K562 (cell line): Measurements from ENCODE around the gene CYTH1. TPM values are rescaled to one million over a fixed set of nuclear protein-coding genes. Genes with fewer than 3 reads are reported as not detected.

Source experiments
- ATAC-seq: fragments of 200-7000 bp; cut with Tn5 transposase; 3 replicates; pipeline ENCODE4 v1.9.1; 2020; ENCODE audit warnings: moderate library complexity
- BruUV-seq: library from RNA; stranded (reverse); fragments of 400-500 nt; replicated peaks from 2 replicates; lab custom pipeline; 2021; lab: Mats Ljungman, UMichigan
- CTCF ChIA-PET: fragments of 300-600 bp; formaldehyde crosslinking; extraction: SDS; loops from one replicate; lab custom pipeline; 2021; ENCODE audit warnings: low intra/inter-chr PET ratio; lab: Yijun Ruan, JAX
- POLR2A ChIA-PET: fragments of 300-600, 350-650 bp; sonication (Branson Sonifier 250); formaldehyde crosslinking; extraction: SDS; loops from one replicate; lab custom pipeline; 2021; ENCODE audit warnings: antibody characterized with exemption, inconsistent platforms; lab: Yijun Ruan, JAX
- DNase-seq, 4 experiments: peaks; one replicate each; pipeline versions ENCODE4 v3.0.0 to v3.0.0-alpha.2; 2011 to 2018; ENCODE audit warnings: low spot score in 3 of 4, mixed read lengths in 3 of 4; ENCODE audit errors: extremely low read depth in 1 of 4
- FAIRE-seq: peaks from 2 replicates; lab custom pipeline; 2011; peaks lifted over from hg19 to GRCh38; lab: Jason Lieb, UNC
- H2AFZ ChIP-seq: 2 replicates; pipeline ENCODE4 v1.6.0; 2011; ENCODE audit warnings: low read depth, low read length, control low read depth, inconsistent platforms
- H3K27ac ChIP-seq: fragments of 200-600 bp; 3 replicates; pipeline ENCODE4 v1.8.0; 2011; ENCODE audit warnings: low read depth, mild to moderate bottlenecking, control low read depth, inconsistent platforms, low read length, moderate library complexity, mixed read lengths; ENCODE audit errors: extremely low read depth
- H3K27me3 ChIP-seq, 2 experiments: fragments of 300-600 bp in 1 of 2; 2 replicates in 1 of 2; 3 replicates in 1 of 2; pipeline versions ENCODE4 v1.6.0 to v1.8.0; 2011; ENCODE audit warnings: inconsistent platforms in 2 of 2, low read length in 2 of 2, mild to moderate bottlenecking in 1 of 2, mixed read lengths in 1 of 2, moderate library complexity in 1 of 2; ENCODE audit not compliant: control insufficient read depth in 2 of 2, insufficient read depth in 2 of 2
- H3K36me3 ChIP-seq: fragments of 300-600 bp; 3 replicates; pipeline ENCODE4 v1.8.0; 2011; ENCODE audit warnings: mild to moderate bottlenecking, low read length, inconsistent platforms; ENCODE audit not compliant: control insufficient read depth, insufficient read depth
- H3K4me1 ChIP-seq, 2 experiments: fragments of 200-600 bp in 1 of 2; replicated peaks in 1 of 2; 2 replicates in 1 of 2; 3 replicates in 1 of 2; pipeline versions ENCODE4 v1.5.1 to v1.8.0; 2011; ENCODE audit warnings: inconsistent platforms in 2 of 2, low read length in 2 of 2, mild to moderate bottlenecking in 1 of 2, mixed read lengths in 1 of 2, moderate library complexity in 1 of 2; ENCODE audit not compliant: control insufficient read depth in 2 of 2, insufficient read depth in 2 of 2
- H3K4me2 ChIP-seq: 2 replicates; pipeline ENCODE4 v1.6.1; 2011; ENCODE audit warnings: low read length, control low read depth, inconsistent platforms, mixed read lengths; ENCODE audit not compliant: insufficient read depth
- H3K4me3 ChIP-seq: fragments of 200-600 bp; sonication (generic), shearing (Covaris generic); 2 replicates; pipeline ENCODE4 v1.5.1; 2016; ENCODE audit warnings: control low read depth, inconsistent platforms
- H3K79me2 ChIP-seq: fragments of 200-600 bp; 3 replicates; pipeline ENCODE4 v1.8.0; 2011; ENCODE audit warnings: low read length, inconsistent platforms; ENCODE audit not compliant: control insufficient read depth, insufficient read depth
- H3K9ac ChIP-seq, 2 experiments: 2 replicates each; pipeline versions ENCODE4 v1.6.0 to v1.6.1; 2011; ENCODE audit warnings: low read depth in 2 of 2, low read length in 2 of 2, control low read depth in 1 of 2, inconsistent platforms in 1 of 2, mild to moderate bottlenecking in 1 of 2, mixed read lengths in 1 of 2; ENCODE audit not compliant: insufficient read depth in 1 of 2
- H3K9me1 ChIP-seq: one replicate; pipeline ENCODE4 v1.6.0; 2011; ENCODE audit warnings: inconsistent platforms, mild to moderate bottlenecking, low read length, moderate library complexity; ENCODE audit not compliant: control insufficient read depth, insufficient read depth
- H3K9me3 ChIP-seq: replicated peaks from 2 replicates; pipeline ENCODE4 v1.5.1; 2011; ENCODE audit warnings: low read depth, low read length, inconsistent platforms; ENCODE audit not compliant: control insufficient read depth, insufficient read depth
- H4K20me1 ChIP-seq: replicated peaks from 2 replicates; pipeline ENCODE4 v1.6.1; 2011; ENCODE audit warnings: low read length, inconsistent platforms, mixed read lengths; ENCODE audit not compliant: control insufficient read depth, insufficient read depth
- MXD1 ChIP-seq: fragments of 250-450 bp; sonication (Bioruptor Pico); IDR thresholded peaks from 2 replicates; pipeline ENCODE4 v1.8.0; 2021; ENCODE audit warnings: borderline replicate concordance, mild to moderate bottlenecking, moderate library complexity; ENCODE audit not compliant: poor library complexity, severe bottlenecking
- NFATC3 ChIP-seq: fragments of 450-650 bp; IDR thresholded peaks from 2 replicates; pipeline ENCODE4 v1.6.1; 2017; ENCODE audit warnings: mild to moderate bottlenecking
- SIRT6 ChIP-seq: IDR thresholded peaks from one replicate; pipeline ENCODE4 v1.6.1; 2012; ENCODE audit warnings: low read depth, mild to moderate bottlenecking, control low read depth, inconsistent platforms, low read length, moderate library complexity
- ZBTB49 ChIP-seq: sonication (generic); formaldehyde crosslinking; IDR thresholded peaks from 2 replicates; pipeline ENCODE4 v1.8.0; 2022; ENCODE audit warnings: missing genetic modification reagents, mild to moderate bottlenecking, borderline replicate concordance
- ZEB2 ChIP-seq: fragments of 450-650 bp; IDR thresholded peaks from 2 replicates; pipeline ENCODE4 v1.6.1; 2016
- ZNF695 ChIP-seq: fragments of 450-650 bp; formaldehyde crosslinking; IDR thresholded peaks from 2 replicates; pipeline ENCODE4 v1.4.0; 2020; ENCODE audit warnings: mild to moderate bottlenecking, moderate library complexity
- ZSCAN32 ChIP-seq: fragments of 450-650 bp; formaldehyde crosslinking; IDR thresholded peaks from 2 replicates; pipeline ENCODE4 v1.4.0; 2020; ENCODE audit warnings: mild to moderate bottlenecking, moderate library complexity
- WGBS: fragments of 100-300 bp; shearing (Covaris generic); methylation state at CpG from one replicate; pipeline ENCODE4 v1.1.6; 2016; ENCODE audit warnings: low coverage, mixed read lengths; ENCODE audit not compliant: insufficient coverage; ENCODE audit errors: missing lambda C conversion rate; 5-methylcytosine and 5-hydroxymethylcytosine counted together
- in situ Hi-C: fragments of 300-500 bp; cut with MboI; formaldehyde crosslinking; loops from 4 replicates; pipeline ENCODE4 v1.15.0; 2018; ENCODE audit warnings: inconsistent platforms, mixed read lengths
- intact Hi-C: fragments of 100-400 bp; cut with micrococcal nuclease; formaldehyde crosslinking; loops from 2 replicates; pipeline ENCODE4 v1.14.2; 2022
- polyA plus RNA-seq, 8 experiments: library from polyadenylated mRNA; depleted of rRNA in 4 of 8; stranded (reverse) in 5 of 8; unstranded in 3 of 8; fragments of >200 nt; fragmentation: Nextera tagmentation in 2 of 8; fragmentation: Illumina TruSeq in 1 of 8; extraction: Ambion mirVana in 2 of 8; extraction: Trizol in 1 of 8; gene quantifications; 2 replicates each; pipeline versions ENCODE4 v1.2.1 to v1.2.3, GENCODE V29; 2011 to 2014; ENCODE audit warnings: inconsistent platforms in 1 of 8, missing spikeins in 1 of 8
- total RNA-seq, 7 experiments: library from RNA; depleted of rRNA in 6 of 7; stranded (reverse); fragments of >200 nt in 6 of 7; fragmentation: Illumina TruSeq in 2 of 7; extraction: Trizol in 2 of 7; gene quantifications; 2 replicates each; pipeline versions ENCODE4 v1.2.1 to v1.2.3, GENCODE V29; 2011 to 2021; ENCODE audit warnings: low replicate concordance in 1 of 7

Gene CYTH1
- total and polyA plus RNA-seq, 9 of the 15 experiments (the other 6 are each of a cell fraction or from before 2014, with no cell fraction given), result 0.52 to 27.7 (median 16.8) TPM

DNA sequence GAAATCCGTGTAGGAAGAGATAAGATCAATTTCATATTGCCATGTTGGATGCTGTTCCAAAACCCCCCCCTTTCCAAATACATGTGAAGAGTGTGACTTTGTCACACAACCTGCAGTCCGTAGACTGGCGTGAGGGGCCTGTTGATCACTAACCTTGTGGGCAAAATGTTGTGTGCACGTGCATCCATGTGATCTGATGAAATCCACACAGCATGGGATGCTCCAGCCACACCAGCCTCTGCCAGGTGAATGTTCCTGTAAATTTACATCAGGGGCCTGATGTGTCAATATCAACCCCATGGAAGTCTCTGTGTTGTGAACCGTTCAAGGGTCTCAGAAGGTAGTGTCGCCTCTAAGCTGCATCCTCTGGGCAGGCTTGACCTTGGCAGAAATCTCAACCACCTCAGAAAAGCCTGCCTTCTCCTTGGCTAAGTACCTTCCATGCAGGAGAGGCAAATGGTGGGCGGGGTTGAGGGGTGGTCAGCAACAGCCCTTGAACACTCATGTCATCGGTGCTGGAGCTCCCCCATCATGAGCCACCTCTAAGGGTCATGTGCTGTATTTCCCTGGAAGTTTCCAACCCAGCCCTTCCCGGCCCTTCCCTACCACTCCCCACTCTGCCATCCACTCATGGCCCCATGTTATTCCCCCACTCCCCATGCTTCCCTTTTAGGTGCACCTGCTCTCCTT lies 126.7 kb downstream of the CYTH1 start:
- Histone ChIP-seq H3K27me3 (peaks cover 32 to 53% of the 10 kb centered on the region in 2 experiments), H3K4me3 (no peak overlapping the region), H4K20me1 (peaks cover 6% of the 10 kb centered on the region; the same call in 1 of the 2 replicates), H3K4me1 (no peaks in the 10 kb centered on the region; a peak in 1 of 5 replicates), H3K27ac (no peak overlapping the region), H2AFZ (no peak overlapping the region), H3K4me2 (no peak overlapping the region), H3K79me2 (no peaks in the 10 kb centered on the region), H3K9me1 (no peaks in the 10 kb centered on the region), H3K9me3 (no peaks in the 10 kb centered on the region), H3K9ac (no peak overlapping the region), H3K36me3 (no peaks in the 10 kb centered on the region)
- TF ChIP-seq ZBTB49, result no peak
- TF ChIP-seq ZSCAN32 (CRISPR knock-in tag), result no peak
- no peak for TF ChIP-seq ZNF695
- no peak for TF ChIP-seq ZEB2
- TF ChIP-seq SIRT6, result no peak
- TF ChIP-seq MXD1 (CRISPR knock-in tag), result no peak
- no peak for TF ChIP-seq NFATC3
- no TSS peak for BruUV-seq
- in situ Hi-C loops (no loop called here), intact Hi-C loops (no loop called here)
- 12% methylated on average over 8 of the region's 9 CpGs for WGBS
- ChIA-PET CTCF (interaction anchor here (0.7 kb wide), 1 partner anchor 21 kb away, joined by 4 read pairs; no protein-coding TSS in a partner anchor), POLR2A (interaction anchor here (0.6 to 0.7 kb wide), 2 partner anchors 82 to 104 kb away, joined by 3 read pairs; no protein-coding TSS in a partner anchor)
- FAIRE-seq, result no peak
- no peak for DNase-seq
- ATAC-seq, result no peak
